Body of pancreas (tissue), 4 donors: ENCODE measurements around the gene SEMA3F. TPM values are rescaled to one million over a fixed set of nuclear protein-coding genes. Genes with fewer than 3 reads are reported as not detected.
A peak's percentile ranks its signal among the peaks of the same experiment; 100 is the strongest.

Source experiments
- ATAC-seq: fragments of 150-250 bp; one replicate; pipeline ENCODE4 v1.9.1; 2016
- DNase-seq, 4 donors: peaks; one replicate each; pipeline ENCODE4 v3.0.0-alpha.2; 2019
- H3K27ac ChIP-seq, 4 donors: fragments of 200-600 bp; sonication (generic); 1 replicate in 3 of 4; 2 replicates in 1 of 4; pipeline versions ENCODE4 v1.5.1 to v1.6.1; 2016 to 2019; ENCODE audit warnings: mild to moderate bottlenecking in 1 of 4, mixed read lengths in 1 of 4, moderate library complexity in 1 of 4
- H3K27me3 ChIP-seq, 2 donors: fragments of 200-600 bp; sonication (generic); one replicate each; pipeline ENCODE4 v1.6.0; 2016; ENCODE audit warnings: mild to moderate bottlenecking in 1 of 2
- H3K36me3 ChIP-seq, 2 donors: fragments of 200-600 bp; sonication (generic); replicated peaks in 1 of 2; 2 replicates each; pipeline ENCODE4 v1.5.1; 2016; ENCODE audit warnings: low read depth in 2 of 2; ENCODE audit not compliant: insufficient read depth in 1 of 2
- H3K4me1 ChIP-seq: fragments of 200-600 bp; sonication (generic); one replicate; pipeline ENCODE4 v1.6.0; 2016
- H3K4me3 ChIP-seq, 2 donors: fragments of 200-600 bp; sonication (generic); 1 replicate in 1 of 2; 2 replicates in 1 of 2; pipeline ENCODE4 v1.5.1; 2016 to 2019
- H3K9me3 ChIP-seq, 3 donors: fragments of 200-600 bp; sonication (generic); 1 replicate in 2 of 3; 2 replicates in 1 of 3; pipeline ENCODE4 v1.5.1; 2016
- POLR2A ChIP-seq, 3 donors: fragments of 450-650 bp; IDR thresholded peaks; one replicate each; pipeline ENCODE4 v1.6.1; 2016; ENCODE audit warnings: antibody characterized with exemption in 3 of 3, mild to moderate bottlenecking in 2 of 3
- WGBS, 2 donors: methylation state at CpG; one replicate each; pipeline ENCODE4 v1.1.5; 2017; 5-methylcytosine and 5-hydroxymethylcytosine counted together
- intact Hi-C: fragments of 100-400 bp; cut with DNase I; formaldehyde crosslinking; loops from one replicate; pipeline ENCODE4 v1.15.1; 2023
- total RNA-seq, 2 donors: library from RNA; depleted of rRNA; stranded (reverse); fragments of >200 nt; gene quantifications; one replicate each; pipeline ENCODE4 v1.1.0, GENCODE V29; 2016
- TF ChIP-seq, protein P1 (sequence below), 7 experiments: fragments of 450-650 bp in 4 of 7; fragments of 200-600 bp in 3 of 7; sonication (generic) in 3 of 7; IDR thresholded peaks; one replicate each; pipeline ENCODE4 v1.5.1; 2016 to 2019; ENCODE audit warnings: antibody characterized with exemption in 7 of 7

SEMA3F gene
- total RNA-seq, 2 donors from 2014 or later, result 5.2 to 25.4 TPM

DNA sequence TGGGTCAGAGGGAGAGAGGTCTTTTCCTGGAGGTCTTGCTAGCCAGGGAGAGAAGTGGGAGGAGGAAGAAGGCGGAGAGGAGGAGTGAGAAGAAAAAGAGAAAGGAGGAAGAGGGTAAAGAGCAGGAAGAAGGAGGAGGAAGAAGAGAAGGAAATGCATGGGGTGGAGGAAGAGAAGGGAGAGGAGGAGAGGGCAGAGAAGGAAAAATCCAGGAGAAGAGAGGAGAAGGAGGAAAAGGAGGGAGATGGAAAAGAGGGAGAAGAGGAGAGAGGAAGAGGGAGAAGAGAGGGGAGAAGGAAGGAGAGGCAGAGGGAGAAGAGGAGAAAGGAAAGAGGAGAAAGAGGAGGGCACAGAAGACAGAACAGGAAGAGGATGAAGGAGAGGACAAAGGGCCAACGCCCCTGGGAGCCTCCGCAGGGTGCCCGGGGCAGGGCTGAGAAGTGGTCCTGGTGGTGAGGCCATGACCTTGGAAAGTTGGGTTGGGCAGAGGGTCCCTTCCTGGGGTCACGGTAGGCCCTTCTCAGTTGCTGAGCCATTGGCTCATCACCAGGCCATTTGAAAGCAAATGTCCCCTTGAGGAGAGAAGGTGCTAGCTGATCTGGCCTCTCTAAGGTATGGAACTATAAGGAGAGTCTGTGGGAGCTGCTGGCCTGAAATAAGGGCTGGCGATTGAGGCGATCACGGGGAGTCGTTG is 1.2 kb upstream of the SEMA3F start:
- H3K36me3 ChIP-seq, result no peaks in the 10 kb centered on the region
- no peak for TF ChIP-seq POLR2A (IDR thresholded peaks at IDR 0.05)
- TF ChIP-seq, protein P1, sequence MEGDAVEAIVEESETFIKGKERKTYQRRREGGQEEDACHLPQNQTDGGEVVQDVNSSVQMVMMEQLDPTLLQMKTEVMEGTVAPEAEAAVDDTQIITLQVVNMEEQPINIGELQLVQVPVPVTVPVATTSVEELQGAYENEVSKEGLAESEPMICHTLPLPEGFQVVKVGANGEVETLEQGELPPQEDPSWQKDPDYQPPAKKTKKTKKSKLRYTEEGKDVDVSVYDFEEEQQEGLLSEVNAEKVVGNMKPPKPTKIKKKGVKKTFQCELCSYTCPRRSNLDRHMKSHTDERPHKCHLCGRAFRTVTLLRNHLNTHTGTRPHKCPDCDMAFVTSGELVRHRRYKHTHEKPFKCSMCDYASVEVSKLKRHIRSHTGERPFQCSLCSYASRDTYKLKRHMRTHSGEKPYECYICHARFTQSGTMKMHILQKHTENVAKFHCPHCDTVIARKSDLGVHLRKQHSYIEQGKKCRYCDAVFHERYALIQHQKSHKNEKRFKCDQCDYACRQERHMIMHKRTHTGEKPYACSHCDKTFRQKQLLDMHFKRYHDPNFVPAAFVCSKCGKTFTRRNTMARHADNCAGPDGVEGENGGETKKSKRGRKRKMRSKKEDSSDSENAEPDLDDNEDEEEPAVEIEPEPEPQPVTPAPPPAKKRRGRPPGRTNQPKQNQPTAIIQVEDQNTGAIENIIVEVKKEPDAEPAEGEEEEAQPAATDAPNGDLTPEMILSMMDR (IDR thresholded peaks at IDR 0.05), result no peak
- H3K4me3 ChIP-seq, result no peak overlapping the region
- no peaks in the 10 kb centered on the region for H3K9me3 ChIP-seq
- no peaks in the 10 kb centered on the region for H3K27me3 ChIP-seq
- intact Hi-C loops, result no loop called here
- peak overlapping the region in 3 of 4 donors; percentile 10 to 81 (median 78) for H3K27ac ChIP-seq
- ATAC-seq, result no peak
- H3K4me1 ChIP-seq, result peaks cover 25% of the 10 kb centered on the region
- DNase-seq, result no peak
- 37 to 63% methylated on average over 7 to 8 of the region's 9 CpGs for WGBS, 2 donors

DNA sequence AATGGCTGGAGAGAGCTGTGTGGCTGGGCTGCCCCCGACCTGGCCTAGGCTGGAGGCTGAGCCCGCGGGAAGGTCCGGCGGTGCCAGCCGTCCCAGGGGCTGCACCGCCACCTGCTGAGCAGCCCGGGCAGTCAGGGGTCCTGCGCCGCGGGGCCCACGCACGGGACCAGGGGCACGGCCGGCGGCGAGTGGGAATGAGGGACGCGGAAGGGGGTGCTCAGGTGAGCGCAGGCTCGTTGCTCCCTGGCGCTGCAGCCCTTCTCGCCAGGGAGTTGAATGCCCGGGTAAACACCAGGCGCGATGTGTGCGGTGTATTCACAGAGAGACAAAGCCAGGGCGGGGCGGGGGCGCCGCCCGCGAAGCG is 666 bp upstream of the SEMA3F start:
- TF ChIP-seq POLR2A (IDR thresholded peaks at IDR 0.05), result no peak
- TF ChIP-seq, protein P1 (IDR thresholded peaks at IDR 0.05), result peak in 4 of 7 experiments; percentile 19 to 32 (median 24)
- no peak for DNase-seq
- no peaks in the 10 kb centered on the region for H3K27me3 ChIP-seq
- peak overlapping the region in 3 of 4 donors; percentile 10 to 81 (median 78) for H3K27ac ChIP-seq
- H3K4me1 ChIP-seq, result peaks cover 25% of the 10 kb centered on the region
- intact Hi-C loops, result no loop called here
- whole genome bisulfite sequencing, 2 donors, result 2% methylated on average over 23 of the region's 34 CpGs; no CpG with 5 or more reads in 1 of the 2 donors
- peak; percentile 59 for ATAC-seq
- H3K36me3 ChIP-seq, result no peaks in the 10 kb centered on the region
- H3K9me3 ChIP-seq, result no peaks in the 10 kb centered on the region
- peak overlapping the region in 1 of 2 donors; percentile 33 for H3K4me3 ChIP-seq

DNA sequence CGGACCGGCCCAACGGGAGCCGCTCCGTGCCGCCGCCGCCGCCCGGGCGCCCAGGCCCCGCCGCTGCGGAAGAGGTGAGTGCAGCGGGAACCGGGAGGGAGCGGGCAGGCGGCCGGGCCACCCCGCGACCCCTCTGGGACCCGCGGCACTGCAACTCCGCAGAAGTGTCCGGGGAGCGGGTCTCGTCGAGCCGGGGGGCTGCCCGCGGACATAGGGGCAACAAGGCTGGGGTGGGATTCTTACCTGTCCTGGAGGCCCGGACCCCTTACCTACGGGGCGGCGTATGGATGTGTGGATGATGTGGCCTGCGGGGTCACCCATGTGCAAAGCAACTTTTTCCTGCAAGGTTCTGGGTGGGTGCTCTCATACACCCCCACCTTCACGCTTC is 361 bp downstream of the SEMA3F start:
- ATAC-seq, result no peak
- 15 to 23% methylated on average over 7 to 12 of the region's 37 CpGs for WGBS, 2 donors
- H3K4me3 ChIP-seq, result no peak overlapping the region
- TF ChIP-seq, protein P1 (IDR thresholded peaks at IDR 0.05), result no peak
- no peak for TF ChIP-seq POLR2A (IDR thresholded peaks at IDR 0.05)
- H3K27me3 ChIP-seq, result no peaks in the 10 kb centered on the region
- H3K27ac ChIP-seq, result peak overlapping the region in 3 of 4 donors; percentile 71 to 81 (median 78)
- no peaks in the 10 kb centered on the region for H3K36me3 ChIP-seq
- H3K4me1 ChIP-seq, result peaks cover 25% of the 10 kb centered on the region
- H3K9me3 ChIP-seq, result no peaks in the 10 kb centered on the region
- intact Hi-C loops, result no loop called here
- DNase-seq, result no peak

DNA sequence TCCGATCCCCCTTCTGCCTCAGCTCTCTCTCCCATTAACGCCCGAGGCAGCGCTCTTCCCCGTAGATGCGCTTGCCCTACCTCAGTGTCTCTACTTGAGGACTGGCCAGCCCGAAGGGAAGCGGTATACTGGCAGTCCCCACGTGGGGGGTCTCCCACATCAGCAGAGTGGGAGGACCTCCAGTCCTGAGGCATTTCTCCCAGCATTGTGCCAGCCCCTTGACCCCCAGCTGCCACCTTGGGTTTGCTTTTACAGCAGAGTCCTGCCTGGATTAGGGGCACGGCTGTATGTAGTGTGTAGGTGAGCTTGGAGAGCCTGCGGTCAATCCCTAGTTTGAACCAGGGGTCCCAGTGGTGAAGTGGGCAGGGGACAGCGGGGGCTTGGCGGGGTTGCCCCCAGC is 767 bp downstream of the SEMA3F start:
- Histone ChIP-seq H3K4me3 (no peak overlapping the region), H3K9me3 (no peaks in the 10 kb centered on the region), H3K27me3 (no peaks in the 10 kb centered on the region), H3K4me1 (peaks cover 25% of the 10 kb centered on the region), H3K36me3 (no peaks in the 10 kb centered on the region), H3K27ac (peak overlapping the region in 1 of 4 donors; percentile 71)
- 55 to 56% methylated on average over 11 to 13 of the region's 13 CpGs for WGBS, 2 donors
- ATAC-seq (no peak), DNase-seq (no peak)
- TF ChIP-seq, protein P1 (IDR thresholded peaks at IDR 0.05), result no peak
- no peak for TF ChIP-seq POLR2A (IDR thresholded peaks at IDR 0.05)
- intact Hi-C loops, result no loop called here
